ENCODE data around the gene LCN9. TPM values are rescaled to one million over a fixed set of nuclear protein-coding genes. Genes with fewer than 3 reads are reported as not detected.

The LCN9 gene
- total and polyA plus RNA-seq, 2 experiments from 2014 or later = not detected

DNA sequence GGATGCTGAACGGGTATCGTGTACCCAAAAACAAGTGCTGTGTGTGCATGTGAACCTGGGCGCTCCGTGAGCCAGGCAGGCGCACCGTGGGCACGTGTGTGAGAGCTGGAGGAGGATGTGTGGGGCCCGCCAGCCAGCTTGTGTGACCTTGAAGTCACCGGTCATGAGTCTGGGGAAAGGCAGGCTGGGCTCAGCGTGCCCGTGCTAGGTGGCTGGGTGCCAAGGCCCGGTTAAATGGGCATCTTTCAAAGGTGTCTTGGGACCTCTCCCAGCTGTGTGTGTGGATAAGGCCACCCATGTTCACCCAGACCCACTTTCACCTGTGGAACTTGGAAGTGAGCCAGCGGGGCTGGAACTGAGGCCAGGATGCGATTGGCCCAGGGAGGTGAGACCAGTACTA lies 42.3 kb downstream of the LCN9 start:
- H3K9me3 Mint-ChIP-seq = no peaks in the 10 kb centered on the region
- H3K27me3 Mint-ChIP-seq (ENCODE audit: insufficient read depth, low read depth, poor library complexity) = peaks cover 18% of the 10 kb centered on the region
- no peaks in the 10 kb centered on the region for H3F3A ChIP-seq (replicated peaks; ENCODE audit: low read depth)
- ATAC-seq (no peak), DNase-seq (ENCODE audit: low spot score) (no peak)
- no peak overlapping the region for H3K4me3 Mint-ChIP-seq
- H3K27me3 ChIP-seq (ENCODE audit: insufficient read depth) = 0 out of 2 replicates have a peak, but pooled peaks cover 3% of the 10 kb centered on the region
- no peak overlapping the region for H3K27ac Mint-ChIP-seq
- H3K9me2 ChIP-seq (ENCODE audit: insufficient read depth) = no peaks in the 10 kb centered on the region
- H3K36me3 ChIP-seq (ENCODE audit: insufficient read depth) = no peaks in the 10 kb centered on the region
- no peak overlapping the region for H3K27ac ChIP-seq (ENCODE audit: low read depth)
- TF ChIP-seq ZNF114 (CRISPR knock-in tag; IDR thresholded peaks at IDR 0.05) (no peak), NANOG (IDR thresholded peaks at IDR 0.05; ENCODE audit: borderline replicate concordance) (no peak), CREB1 (CRISPR knock-in tag; IDR thresholded peaks at IDR 0.05; ENCODE audit: low read depth) (no peak), EZH2 (IDR thresholded peaks at IDR 0.05; ENCODE audit: low read depth, unreplicated experiment) (no peak), ZNF331 (CRISPR knock-in tag; IDR thresholded peaks at IDR 0.05; ENCODE audit: low read depth) (no peak), STAT1 (IDR thresholded peaks at IDR 0.05; ENCODE audit: unreplicated experiment) (no peak), POLR2AphosphoS5 (IDR thresholded peaks at IDR 0.05; ENCODE audit: low read depth) (no peak), EZH2phosphoT487 (IDR thresholded peaks at IDR 0.05; ENCODE audit: unreplicated experiment) (no peak), JUNB (IDR thresholded peaks at IDR 0.05; ENCODE audit: unreplicated experiment) (no peak)
- TF ChIP-seq, protein P1, sequence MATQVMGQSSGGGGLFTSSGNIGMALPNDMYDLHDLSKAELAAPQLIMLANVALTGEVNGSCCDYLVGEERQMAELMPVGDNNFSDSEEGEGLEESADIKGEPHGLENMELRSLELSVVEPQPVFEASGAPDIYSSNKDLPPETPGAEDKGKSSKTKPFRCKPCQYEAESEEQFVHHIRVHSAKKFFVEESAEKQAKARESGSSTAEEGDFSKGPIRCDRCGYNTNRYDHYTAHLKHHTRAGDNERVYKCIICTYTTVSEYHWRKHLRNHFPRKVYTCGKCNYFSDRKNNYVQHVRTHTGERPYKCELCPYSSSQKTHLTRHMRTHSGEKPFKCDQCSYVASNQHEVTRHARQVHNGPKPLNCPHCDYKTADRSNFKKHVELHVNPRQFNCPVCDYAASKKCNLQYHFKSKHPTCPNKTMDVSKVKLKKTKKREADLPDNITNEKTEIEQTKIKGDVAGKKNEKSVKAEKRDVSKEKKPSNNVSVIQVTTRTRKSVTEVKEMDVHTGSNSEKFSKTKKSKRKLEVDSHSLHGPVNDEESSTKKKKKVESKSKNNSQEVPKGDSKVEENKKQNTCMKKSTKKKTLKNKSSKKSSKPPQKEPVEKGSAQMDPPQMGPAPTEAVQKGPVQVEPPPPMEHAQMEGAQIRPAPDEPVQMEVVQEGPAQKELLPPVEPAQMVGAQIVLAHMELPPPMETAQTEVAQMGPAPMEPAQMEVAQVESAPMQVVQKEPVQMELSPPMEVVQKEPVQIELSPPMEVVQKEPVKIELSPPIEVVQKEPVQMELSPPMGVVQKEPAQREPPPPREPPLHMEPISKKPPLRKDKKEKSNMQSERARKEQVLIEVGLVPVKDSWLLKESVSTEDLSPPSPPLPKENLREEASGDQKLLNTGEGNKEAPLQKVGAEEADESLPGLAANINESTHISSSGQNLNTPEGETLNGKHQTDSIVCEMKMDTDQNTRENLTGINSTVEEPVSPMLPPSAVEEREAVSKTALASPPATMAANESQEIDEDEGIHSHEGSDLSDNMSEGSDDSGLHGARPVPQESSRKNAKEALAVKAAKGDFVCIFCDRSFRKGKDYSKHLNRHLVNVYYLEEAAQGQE (IDR thresholded peaks at IDR 0.05; ENCODE audit: unreplicated experiment) = no peak
- TF ChIP-seq, protein P2, sequence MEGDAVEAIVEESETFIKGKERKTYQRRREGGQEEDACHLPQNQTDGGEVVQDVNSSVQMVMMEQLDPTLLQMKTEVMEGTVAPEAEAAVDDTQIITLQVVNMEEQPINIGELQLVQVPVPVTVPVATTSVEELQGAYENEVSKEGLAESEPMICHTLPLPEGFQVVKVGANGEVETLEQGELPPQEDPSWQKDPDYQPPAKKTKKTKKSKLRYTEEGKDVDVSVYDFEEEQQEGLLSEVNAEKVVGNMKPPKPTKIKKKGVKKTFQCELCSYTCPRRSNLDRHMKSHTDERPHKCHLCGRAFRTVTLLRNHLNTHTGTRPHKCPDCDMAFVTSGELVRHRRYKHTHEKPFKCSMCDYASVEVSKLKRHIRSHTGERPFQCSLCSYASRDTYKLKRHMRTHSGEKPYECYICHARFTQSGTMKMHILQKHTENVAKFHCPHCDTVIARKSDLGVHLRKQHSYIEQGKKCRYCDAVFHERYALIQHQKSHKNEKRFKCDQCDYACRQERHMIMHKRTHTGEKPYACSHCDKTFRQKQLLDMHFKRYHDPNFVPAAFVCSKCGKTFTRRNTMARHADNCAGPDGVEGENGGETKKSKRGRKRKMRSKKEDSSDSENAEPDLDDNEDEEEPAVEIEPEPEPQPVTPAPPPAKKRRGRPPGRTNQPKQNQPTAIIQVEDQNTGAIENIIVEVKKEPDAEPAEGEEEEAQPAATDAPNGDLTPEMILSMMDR (conservative IDR thresholded peaks at IDR 0.05; ENCODE audit: low read depth in 2 of 2) = no peak
- TF ChIP-seq, protein P3, sequence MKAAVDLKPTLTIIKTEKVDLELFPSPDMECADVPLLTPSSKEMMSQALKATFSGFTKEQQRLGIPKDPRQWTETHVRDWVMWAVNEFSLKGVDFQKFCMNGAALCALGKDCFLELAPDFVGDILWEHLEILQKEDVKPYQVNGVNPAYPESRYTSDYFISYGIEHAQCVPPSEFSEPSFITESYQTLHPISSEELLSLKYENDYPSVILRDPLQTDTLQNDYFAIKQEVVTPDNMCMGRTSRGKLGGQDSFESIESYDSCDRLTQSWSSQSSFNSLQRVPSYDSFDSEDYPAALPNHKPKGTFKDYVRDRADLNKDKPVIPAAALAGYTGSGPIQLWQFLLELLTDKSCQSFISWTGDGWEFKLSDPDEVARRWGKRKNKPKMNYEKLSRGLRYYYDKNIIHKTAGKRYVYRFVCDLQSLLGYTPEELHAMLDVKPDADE (IDR thresholded peaks at IDR 0.05) = no peak
- TF ChIP-seq, protein P4, sequence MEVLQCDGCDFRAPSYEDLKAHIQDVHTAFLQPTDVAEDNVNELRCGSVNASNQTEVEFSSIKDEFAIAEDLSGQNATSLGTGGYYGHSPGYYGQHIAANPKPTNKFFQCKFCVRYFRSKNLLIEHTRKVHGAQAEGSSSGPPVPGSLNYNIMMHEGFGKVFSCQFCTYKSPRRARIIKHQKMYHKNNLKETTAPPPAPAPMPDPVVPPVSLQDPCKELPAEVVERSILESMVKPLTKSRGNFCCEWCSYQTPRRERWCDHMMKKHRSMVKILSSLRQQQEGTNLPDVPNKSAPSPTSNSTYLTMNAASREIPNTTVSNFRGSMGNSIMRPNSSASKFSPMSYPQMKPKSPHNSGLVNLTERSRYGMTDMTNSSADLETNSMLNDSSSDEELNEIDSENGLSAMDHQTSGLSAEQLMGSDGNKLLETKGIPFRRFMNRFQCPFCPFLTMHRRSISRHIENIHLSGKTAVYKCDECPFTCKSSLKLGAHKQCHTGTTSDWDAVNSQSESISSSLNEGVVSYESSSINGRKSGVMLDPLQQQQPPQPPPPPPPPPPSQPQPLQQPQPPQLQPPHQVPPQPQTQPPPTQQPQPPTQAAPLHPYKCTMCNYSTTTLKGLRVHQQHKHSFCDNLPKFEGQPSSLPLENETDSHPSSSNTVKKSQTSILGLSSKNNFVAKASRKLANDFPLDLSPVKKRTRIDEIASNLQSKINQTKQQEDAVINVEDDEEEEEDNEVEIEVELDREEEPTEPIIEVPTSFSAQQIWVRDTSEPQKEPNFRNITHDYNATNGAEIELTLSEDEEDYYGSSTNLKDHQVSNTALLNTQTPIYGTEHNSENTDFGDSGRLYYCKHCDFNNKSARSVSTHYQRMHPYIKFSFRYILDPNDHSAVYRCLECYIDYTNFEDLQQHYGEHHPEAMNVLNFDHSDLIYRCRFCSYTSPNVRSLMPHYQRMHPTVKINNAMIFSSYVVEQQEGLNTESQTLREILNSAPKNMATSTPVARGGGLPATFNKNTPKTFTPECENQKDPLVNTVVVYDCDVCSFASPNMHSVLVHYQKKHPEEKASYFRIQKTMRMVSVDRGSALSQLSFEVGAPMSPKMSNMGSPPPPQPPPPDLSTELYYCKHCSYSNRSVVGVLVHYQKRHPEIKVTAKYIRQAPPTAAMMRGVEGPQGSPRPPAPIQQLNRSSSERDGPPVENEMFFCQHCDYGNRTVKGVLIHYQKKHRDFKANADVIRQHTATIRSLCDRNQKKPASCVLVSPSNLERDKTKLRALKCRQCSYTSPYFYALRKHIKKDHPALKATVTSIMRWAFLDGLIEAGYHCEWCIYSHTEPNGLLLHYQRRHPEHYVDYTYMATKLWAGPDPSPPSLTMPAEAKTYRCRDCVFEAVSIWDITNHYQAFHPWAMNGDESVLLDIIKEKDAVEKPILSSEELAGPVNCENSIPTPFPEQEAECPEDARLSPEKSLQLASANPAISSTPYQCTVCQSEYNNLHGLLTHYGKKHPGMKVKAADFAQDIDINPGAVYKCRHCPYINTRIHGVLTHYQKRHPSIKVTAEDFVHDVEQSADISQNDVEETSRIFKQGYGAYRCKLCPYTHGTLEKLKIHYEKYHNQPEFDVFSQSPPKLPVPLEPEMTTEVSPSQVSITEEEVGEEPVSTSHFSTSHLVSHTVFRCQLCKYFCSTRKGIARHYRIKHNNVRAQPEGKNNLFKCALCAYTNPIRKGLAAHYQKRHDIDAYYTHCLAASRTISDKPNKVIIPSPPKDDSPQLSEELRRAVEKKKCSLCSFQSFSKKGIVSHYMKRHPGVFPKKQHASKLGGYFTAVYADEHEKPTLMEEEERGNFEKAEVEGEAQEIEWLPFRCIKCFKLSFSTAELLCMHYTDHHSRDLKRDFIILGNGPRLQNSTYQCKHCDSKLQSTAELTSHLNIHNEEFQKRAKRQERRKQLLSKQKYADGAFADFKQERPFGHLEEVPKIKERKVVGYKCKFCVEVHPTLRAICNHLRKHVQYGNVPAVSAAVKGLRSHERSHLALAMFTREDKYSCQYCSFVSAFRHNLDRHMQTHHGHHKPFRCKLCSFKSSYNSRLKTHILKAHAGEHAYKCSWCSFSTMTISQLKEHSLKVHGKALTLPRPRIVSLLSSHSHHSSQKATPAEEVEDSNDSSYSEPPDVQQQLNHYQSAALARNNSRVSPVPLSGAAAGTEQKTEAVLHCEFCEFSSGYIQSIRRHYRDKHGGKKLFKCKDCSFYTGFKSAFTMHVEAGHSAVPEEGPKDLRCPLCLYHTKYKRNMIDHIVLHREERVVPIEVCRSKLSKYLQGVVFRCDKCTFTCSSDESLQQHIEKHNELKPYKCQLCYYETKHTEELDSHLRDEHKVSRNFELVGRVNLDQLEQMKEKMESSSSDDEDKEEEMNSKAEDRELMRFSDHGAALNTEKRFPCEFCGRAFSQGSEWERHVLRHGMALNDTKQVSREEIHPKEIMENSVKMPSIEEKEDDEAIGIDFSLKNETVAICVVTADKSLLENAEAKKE (CRISPR knock-in tag; IDR thresholded peaks at IDR 0.05) = no peak
- H2AFZ ChIP-seq = no peak overlapping the region
- no peaks in the 10 kb centered on the region for H4K20me1 ChIP-seq (replicated peaks; ENCODE audit: insufficient read depth)
- no peak overlapping the region for H3K4me3 ChIP-seq
- H3K4me1 Mint-ChIP-seq = peaks cover 3% of the 10 kb centered on the region; the same call in 2 of the 3 replicates
- no peaks in the 10 kb centered on the region for H3K4me1 ChIP-seq (ENCODE audit: insufficient read depth)
- no peaks in the 10 kb centered on the region for H3K36me3 Mint-ChIP-seq (ENCODE audit: low read depth)
- H3K79me2 ChIP-seq (replicated peaks; ENCODE audit: insufficient read depth) = no peaks in the 10 kb centered on the region
- H3K4me2 ChIP-seq = no peak overlapping the region
